CD4-positive, alpha-beta T cell treated with Interferon gamma for 1 hour (primary cell): Measurements from ENCODE around the gene ITPR3.
"Not testable (repeated sequence)": the region's sequence is repeated elsewhere in the genome, so short reads cannot be mapped to it uniquely, and the experiment has no call there.

Experiments
- DNase-seq: peaks from one replicate; pipeline ENCODE4 v3.0.0-alpha.2; 2020

The ITPR3 gene

GRCh38 chr6:33591424-33592032 is 29.6 kb upstream of the ITPR3 start:
- no peak for DNase-seq

- DNase-seq, result no peak
Observed at GRCh38 chr6:33592280-33592594, 28.9 kb upstream of the ITPR3 start.

- peak; percentile 84 for DNase-seq
Observed at GRCh38 chr6:33592595-33593413, 28.3 kb upstream of the ITPR3 start.

GRCh38 chr6:33593414-33593727 is 27.8 kb upstream of the ITPR3 start:
- no peak for DNase-seq

- DNase-seq, result no peak
Observed at GRCh38 chr6:33595001-33595846, 25.9 kb upstream of the ITPR3 start.

- DNase-seq, result not testable (repeated sequence)
Observed at GRCh38 chr6:33596894-33597293, 24.2 kb upstream of the ITPR3 start.

- no peak for DNase-seq
Observed at GRCh38 chr6:33597551-33598322, 23.4 kb upstream of the ITPR3 start.

- no peak for DNase-seq
Observed at GRCh38 chr6:33599413-33599938, 21.6 kb upstream of the ITPR3 start.

GRCh38 chr6:33600761-33601160 is 20.4 kb upstream of the ITPR3 start:
- DNase-seq, result no peak

GRCh38 chr6:33602180-33602579 is 18.9 kb upstream of the ITPR3 start:
- no peak for DNase-seq

GRCh38 chr6:33604941-33605854 is 15.9 kb upstream of the ITPR3 start:
- DNase-seq, result no peak

- DNase-seq, result no peak
Observed at GRCh38 chr6:33606642-33607041, 14.5 kb upstream of the ITPR3 start.

GRCh38 chr6:33607126-33607783 is 13.9 kb upstream of the ITPR3 start:
- DNase-seq, result no peak

- DNase-seq, result peak; percentile 45
Observed at GRCh38 chr6:33607784-33608161, 13.3 kb upstream of the ITPR3 start.

GRCh38 chr6:33609019-33609418 is 12.1 kb upstream of the ITPR3 start:
- no peak for DNase-seq

- no peak for DNase-seq
Observed at GRCh38 chr6:33609528-33609927, 11.6 kb upstream of the ITPR3 start.

- DNase-seq, result no peak
Observed at GRCh38 chr6:33610067-33610466, 11.1 kb upstream of the ITPR3 start.

GRCh38 chr6:33610779-33611732 is 10.1 kb upstream of the ITPR3 start:
- DNase-seq, result no peak

- DNase-seq, result no peak
Observed at GRCh38 chr6:33613146-33613794, 7.9 kb upstream of the ITPR3 start.

GRCh38 chr6:33613795-33614168 is 7.3 kb upstream of the ITPR3 start:
- no peak for DNase-seq
